Spleen (tissue), 7 donors: ENCODE results near the gene ST6GALNAC5.

Experiments
- POLR2A ChIP-seq, 3 donors: fragments of 450-650 bp; IDR thresholded peaks; one replicate each; pipeline ENCODE4 v1.5.1; 2017; ENCODE audit warnings: antibody characterized with exemption in 3 of 3, mild to moderate bottlenecking in 1 of 3
- POLR2AphosphoS5 ChIP-seq, 3 donors: sonication (generic); formaldehyde crosslinking; IDR thresholded peaks; one replicate each; pipeline ENCODE4 v1.5.1; 2017; ENCODE audit warnings: antibody characterized with exemption in 3 of 3
- TF ChIP-seq, protein P1 (sequence below), 11 experiments: fragments of 200-600 bp in 7 of 11; fragments of 450-650 bp in 4 of 11; sonication (generic) in 4 of 11; IDR thresholded peaks in 8 of 11; conservative IDR thresholded peaks in 3 of 11; 1 replicate in 7 of 11; 2 replicates in 4 of 11; pipeline versions ENCODE4 v1.4.0 to v1.8.0; 2016 to 2021; ENCODE audit warnings: antibody characterized with exemption in 11 of 11, inconsistent platforms in 4 of 11, mild to moderate bottlenecking in 1 of 11
- donor health status: DM: no; HTN: no; CAD: no; lungs with moderate emphysema.
- donor health status: DM: no; HTN: no; CAD: no.
- donor health status: DM: no; HTN: no; CAD: no.

DNA sequence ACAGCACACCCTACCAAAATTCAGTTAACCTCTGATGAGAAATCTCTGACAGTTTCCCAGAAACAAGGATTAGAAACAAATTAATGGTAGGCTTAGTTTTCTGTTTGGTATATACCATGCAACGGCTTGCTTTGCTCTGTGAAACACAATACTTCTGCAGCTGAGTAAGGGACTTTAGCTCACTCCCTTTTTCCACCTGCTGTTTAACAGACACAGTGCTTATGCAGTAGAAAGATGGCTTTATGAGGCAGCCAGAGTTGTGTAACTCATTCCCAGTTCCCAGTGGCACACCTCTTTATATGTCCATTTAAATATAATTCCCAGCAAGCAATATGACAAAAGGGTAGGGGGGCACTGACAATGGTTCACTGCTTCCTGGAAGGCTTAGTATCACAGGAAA lies 228.0 kb downstream of the ST6GALNAC5 start:
- TF ChIP-seq, protein P1, sequence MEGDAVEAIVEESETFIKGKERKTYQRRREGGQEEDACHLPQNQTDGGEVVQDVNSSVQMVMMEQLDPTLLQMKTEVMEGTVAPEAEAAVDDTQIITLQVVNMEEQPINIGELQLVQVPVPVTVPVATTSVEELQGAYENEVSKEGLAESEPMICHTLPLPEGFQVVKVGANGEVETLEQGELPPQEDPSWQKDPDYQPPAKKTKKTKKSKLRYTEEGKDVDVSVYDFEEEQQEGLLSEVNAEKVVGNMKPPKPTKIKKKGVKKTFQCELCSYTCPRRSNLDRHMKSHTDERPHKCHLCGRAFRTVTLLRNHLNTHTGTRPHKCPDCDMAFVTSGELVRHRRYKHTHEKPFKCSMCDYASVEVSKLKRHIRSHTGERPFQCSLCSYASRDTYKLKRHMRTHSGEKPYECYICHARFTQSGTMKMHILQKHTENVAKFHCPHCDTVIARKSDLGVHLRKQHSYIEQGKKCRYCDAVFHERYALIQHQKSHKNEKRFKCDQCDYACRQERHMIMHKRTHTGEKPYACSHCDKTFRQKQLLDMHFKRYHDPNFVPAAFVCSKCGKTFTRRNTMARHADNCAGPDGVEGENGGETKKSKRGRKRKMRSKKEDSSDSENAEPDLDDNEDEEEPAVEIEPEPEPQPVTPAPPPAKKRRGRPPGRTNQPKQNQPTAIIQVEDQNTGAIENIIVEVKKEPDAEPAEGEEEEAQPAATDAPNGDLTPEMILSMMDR (IDR thresholded peaks at IDR 0.05 in 8 of 11, conservative IDR thresholded peaks at IDR 0.05 in 3 of 11): no peak
- TF ChIP-seq POLR2A (IDR thresholded peaks at IDR 0.05): no peak
- TF ChIP-seq POLR2AphosphoS5 (IDR thresholded peaks at IDR 0.05): no peak
